Measurements from ENCODE around the gene CYB5D1. TPM values are rescaled to one million over a fixed set of nuclear protein-coding genes. Genes with fewer than 3 reads are reported as not detected.

CYB5D1 gene
- total RNA-seq, 1 experiment from 2014 or later = 18.0 TPM

DNA sequence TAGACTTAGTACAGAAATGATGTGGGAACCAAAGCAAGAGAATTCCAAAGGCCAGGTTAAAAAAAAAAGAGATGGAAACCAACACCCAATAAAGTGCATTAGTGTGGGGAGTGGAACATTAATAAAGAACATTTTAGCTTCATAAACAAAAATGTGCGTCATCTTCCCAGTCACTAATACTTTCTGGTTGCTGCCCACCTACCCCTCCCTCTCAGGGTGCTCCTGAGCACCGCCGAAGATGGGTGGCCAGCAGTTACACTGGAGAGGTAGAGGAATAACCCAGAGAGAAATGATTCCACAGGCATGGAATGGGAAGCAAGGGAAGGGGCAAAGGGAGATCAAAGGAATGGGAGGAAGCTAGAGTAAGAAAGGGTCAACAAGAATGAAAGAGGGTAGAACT is 24.8 kb downstream of the CYB5D1 start:
- TF ChIP-seq CTCF (conservative IDR thresholded peaks at IDR 0.05) = no peak
- Histone ChIP-seq H2BK120ac (ENCODE audit: low read depth, low read length, poor library complexity, severe bottlenecking) (no peak overlapping the region), H3K4ac (ENCODE audit: low read depth, low read length) (no peak overlapping the region), H3T11ph (ENCODE audit: low read length) (no peak overlapping the region), H3K56ac (ENCODE audit: insufficient read length, low read depth, low read length) (no peak overlapping the region), H3K79me2 (ENCODE audit: insufficient read depth, low read length) (no peaks in the 10 kb centered on the region), H3K27ac (ENCODE audit: insufficient read length, low read depth, low read length) (no peak overlapping the region), H2AK5ac (ENCODE audit: insufficient read length, low read length) (no peak overlapping the region), H3K23me2 (ENCODE audit: insufficient read length, low read depth, low read length, poor library complexity, severe bottlenecking) (peaks cover 22% of the 10 kb centered on the region), H4K8ac (replicated peaks; ENCODE audit: insufficient read length, low read depth, low read length) (no peak overlapping the region), H3K9ac (ENCODE audit: extremely low read depth, insufficient read length, low read length) (no peak overlapping the region), H3K18ac (ENCODE audit: insufficient read length, low read depth, low read length) (no peak overlapping the region), H3K23ac (ENCODE audit: insufficient read length, low read depth, low read length) (no peak overlapping the region), H3K4me1 (ENCODE audit: insufficient read depth, low read length) (no peaks in the 10 kb centered on the region), H4K5ac (ENCODE audit: insufficient read length, low read depth, low read length) (no peak overlapping the region), H2BK20ac (ENCODE audit: low read depth, low read length, poor library complexity, severe bottlenecking) (no peak overlapping the region), H3K4me2 (ENCODE audit: insufficient read depth, insufficient read length, low read length) (no peak overlapping the region), H3K14ac (ENCODE audit: insufficient read depth, low read length) (no peak overlapping the region), H4K20me1 (ENCODE audit: control insufficient read depth, insufficient read depth, insufficient read length) (no peaks in the 10 kb centered on the region), H3K9me3 (ENCODE audit: control insufficient read depth, low read depth, low read length) (no peaks in the 10 kb centered on the region), H3K79me1 (ENCODE audit: insufficient read depth, low read depth, low read length, poor library complexity, severe bottlenecking) (no peaks in the 10 kb centered on the region), H3K27me3 (ENCODE audit: insufficient read depth, low read length) (no peaks in the 10 kb centered on the region; the same call in 1 of the 2 replicates), H2AFZ (ENCODE audit: low read length) (no peak overlapping the region), H2BK5ac (ENCODE audit: insufficient read length, low read length) (no peak overlapping the region), H2BK12ac (ENCODE audit: insufficient read length, low read depth, low read length) (no peak overlapping the region), H4K91ac (ENCODE audit: insufficient read length, low read depth, low read length) (no peak overlapping the region), H2BK15ac (ENCODE audit: low read depth, low read length) (no peak overlapping the region)
- Mint-ChIP-seq H3K27me3 (ENCODE audit: low read depth) (no peaks in the 10 kb centered on the region; the same call in none of the 2 replicates), H3K9me3 (no peaks in the 10 kb centered on the region), H3K27ac (no peak overlapping the region), H3K4me3 (no peak overlapping the region), H3K36me3 (ENCODE audit: insufficient read depth in 1 of 3, low read depth in 3 of 3) (peaks cover 0 to 4% (median 0%) of the 10 kb centered on the region in 3 experiments; a peak in 1 of 7 replicates), H3K4me1 (peaks cover 0 to 3% of the 10 kb centered on the region in 2 experiments; a peak in 3 of 4 replicates)
- no CpG with 5 or more reads among the region's 3 CpGs for WGBS (ENCODE audit: extremely low coverage, insufficient read length, low lambda C conversion rate)
- peak; percentile 26 for DNase-seq
